GM21723 (cell line): ENCODE measurements around the gene BBX.

Experiments used
- ATAC-seq: cut with Tn5 transposase; IDR thresholded peaks from one replicate; pipeline ENCODE4 v1.9.1; 2021; ENCODE audit warnings: mild to moderate bottlenecking, moderate library complexity; ENCODE audit not compliant: unreplicated experiment

Gene BBX

GRCh38 chr3:107794664-107795443 lies 272.1 kb downstream of the BBX start:
- ATAC-seq = no peak

DNA sequence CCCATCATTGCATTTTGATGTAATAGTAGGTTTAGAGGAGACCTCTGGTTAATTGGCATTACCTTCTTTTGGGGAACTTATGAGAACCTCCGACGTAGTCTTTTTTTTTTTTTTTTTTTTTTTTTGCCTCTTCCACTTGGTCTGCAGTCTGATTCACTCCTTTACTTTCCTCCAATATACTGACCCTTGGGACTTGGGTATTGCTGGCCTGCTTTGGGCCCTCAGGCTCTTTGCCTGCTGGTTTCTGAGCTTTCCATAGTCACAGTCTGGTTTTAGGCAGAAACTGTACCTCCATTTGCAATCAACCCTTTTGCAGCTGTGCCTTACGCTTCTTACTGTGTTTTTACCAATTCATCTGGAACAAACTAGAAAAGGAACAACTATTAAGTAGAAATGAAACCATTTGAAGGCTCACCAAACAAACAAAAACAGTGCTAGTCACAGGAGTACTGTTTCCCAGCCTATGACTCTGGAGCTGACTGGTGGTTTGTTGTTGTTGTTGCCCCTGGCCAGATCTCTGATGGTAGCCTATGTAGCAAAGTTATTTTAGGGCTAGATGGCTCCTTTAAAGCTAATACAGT lies 272.8 kb downstream of the BBX start:
- no peak for ATAC-seq

DNA sequence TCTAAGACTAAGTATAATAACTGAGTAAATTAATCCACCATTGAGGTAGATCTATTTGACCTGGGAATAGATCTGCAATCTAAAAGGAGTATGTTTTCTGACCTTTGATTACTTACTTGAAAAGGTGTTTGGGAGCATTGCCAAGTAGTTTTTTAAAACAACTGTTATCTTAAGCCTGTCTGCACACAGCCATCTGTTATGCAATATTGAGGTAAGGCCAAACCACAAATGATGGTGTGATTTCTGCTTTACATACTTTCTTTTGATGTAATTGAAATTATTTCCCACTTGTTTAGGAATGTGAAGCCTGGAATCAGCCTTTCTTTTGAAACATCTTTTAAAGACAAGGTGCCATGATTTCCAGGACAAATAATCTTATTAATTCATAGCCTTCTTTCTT lies 274.0 kb downstream of the BBX start:
- ATAC-seq = no peak

- no peak for ATAC-seq
Observed at GRCh38 chr3:107797586-107797985, 274.8 kb downstream of the BBX start.

GRCh38 chr3:107798381-107798780 lies 275.6 kb downstream of the BBX start:
- ATAC-seq = no peak

GRCh38 chr3:107800710-107801109 lies 277.9 kb downstream of the BBX start:
- ATAC-seq = no peak

GRCh38 chr3:107803170-107803569 lies 280.4 kb downstream of the BBX start:
- ATAC-seq = no peak

DNA sequence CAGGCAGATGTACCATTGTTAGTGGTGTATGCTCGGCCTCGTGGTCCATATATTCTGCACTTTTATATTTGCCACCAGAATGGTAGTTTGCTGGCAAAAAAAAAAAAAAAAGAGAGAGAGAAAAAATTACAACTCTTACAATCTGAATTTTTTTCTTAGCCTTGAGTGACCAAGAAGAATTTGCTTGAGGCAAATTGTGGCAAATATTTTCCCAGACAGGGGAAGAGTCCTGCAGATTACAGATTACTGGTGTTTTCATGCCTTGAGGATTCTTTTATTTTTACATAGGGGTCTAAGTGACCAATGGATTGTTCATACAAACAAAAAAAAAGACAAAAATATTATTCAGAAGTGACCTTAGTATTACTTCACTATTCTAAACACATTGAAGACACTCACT lies 283.3 kb downstream of the BBX start:
- ATAC-seq = no peak

DNA sequence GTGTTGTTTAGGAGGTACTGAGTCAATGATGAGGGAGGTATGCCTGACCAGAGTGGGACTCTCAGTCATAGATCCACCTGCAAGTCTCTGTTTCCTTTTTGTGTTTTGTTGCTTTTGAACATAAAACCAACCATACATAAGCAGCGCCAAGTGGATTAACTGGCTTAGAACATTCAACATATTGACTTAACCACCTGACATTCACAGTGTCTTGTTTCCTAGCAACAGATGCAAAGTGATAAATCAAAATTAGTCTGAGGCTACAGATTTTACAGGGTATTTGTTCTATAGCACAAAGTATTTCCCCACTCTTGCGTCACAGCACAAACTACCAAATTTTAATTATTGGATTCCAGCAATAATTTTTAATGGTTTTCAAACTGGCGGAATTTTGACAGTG lies 283.8 kb downstream of the BBX start:
- ATAC-seq = no peak

DNA sequence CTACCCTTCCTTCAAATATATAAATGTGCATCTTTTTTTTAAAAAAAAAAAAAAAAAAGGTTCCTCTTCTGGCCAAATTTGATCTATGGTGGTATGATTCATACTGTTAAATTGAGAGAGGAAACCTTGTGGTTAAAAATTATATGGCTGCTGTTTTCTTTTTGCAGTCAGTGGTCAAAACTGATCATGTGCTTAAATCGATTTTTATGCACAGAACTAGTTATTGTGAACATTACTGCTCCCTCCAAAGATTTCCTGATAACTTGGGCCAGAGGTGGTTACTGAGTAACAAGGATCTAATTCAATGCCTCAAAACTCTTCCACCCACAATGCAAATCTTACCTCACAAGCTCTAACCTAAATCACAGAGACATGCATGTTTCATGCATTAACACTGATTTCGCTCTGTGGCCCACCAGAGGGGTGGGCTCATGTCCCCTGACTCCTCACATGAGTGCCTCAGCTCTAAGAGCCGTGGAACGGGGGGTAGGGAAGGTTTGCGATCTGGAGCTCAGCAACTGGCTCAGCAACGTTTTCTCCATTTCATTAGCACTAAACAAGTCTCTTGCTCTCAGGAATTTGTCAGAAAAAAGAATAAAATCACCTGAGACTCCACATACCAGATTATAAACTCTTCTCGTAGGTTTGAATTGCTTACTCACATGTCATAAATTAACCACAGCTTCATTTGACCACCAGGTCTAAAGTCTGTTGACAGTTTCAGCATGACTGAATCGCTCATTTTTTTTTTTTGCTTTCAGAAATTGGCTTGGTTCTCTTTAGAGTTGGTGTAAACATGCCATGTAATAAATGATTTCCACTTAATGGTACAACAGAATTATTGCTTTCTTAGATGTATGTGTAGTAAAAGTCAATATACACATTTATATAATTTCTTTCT lies 287.7 kb downstream of the BBX start:
- ATAC-seq = no peak

- no peak for ATAC-seq
Observed at GRCh38 chr3:107813026-107813425, 290.3 kb downstream of the BBX start.

- no peak for ATAC-seq
Observed at GRCh38 chr3:107816107-107816506, 293.3 kb downstream of the BBX start.

DNA sequence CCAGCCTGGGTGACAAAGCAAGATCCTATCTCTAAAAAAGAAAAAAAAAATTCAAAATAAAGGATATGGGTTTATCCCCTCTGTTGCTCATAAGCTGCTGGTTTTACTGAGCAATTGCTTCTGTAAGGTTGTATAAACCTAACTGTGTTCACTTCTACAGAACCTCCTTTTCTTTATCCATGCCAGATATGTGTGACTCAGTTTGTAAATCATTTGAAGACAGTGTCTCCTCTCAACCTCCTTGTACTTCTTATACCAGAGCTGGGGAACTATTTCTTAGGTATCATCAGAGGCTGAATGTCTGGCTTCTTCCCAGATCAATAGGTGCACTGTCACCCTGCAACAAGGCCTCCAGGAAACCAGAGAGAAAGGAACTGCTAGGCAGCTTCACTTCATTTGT lies 294.3 kb downstream of the BBX start:
- ATAC-seq = no peak

DNA sequence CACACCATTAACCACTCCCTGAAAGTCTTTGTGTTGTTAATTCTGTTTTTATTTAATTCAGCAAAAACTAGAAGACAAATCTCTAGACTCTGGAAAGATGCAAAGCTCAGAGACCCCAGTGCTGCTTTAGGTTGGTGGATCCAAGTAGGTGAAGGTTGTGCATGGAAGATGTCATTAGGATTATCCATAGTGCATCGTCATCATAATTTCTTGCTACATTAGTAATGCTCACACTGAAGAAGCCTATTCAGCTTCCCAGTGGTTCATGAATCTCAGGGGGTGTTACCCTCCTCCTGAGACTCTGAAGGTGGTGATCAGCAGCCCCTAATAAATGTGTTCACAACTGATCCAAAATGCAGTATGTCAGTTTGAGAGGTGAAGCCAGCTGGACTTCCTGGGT lies 295.3 kb downstream of the BBX start:
- no peak for ATAC-seq

DNA sequence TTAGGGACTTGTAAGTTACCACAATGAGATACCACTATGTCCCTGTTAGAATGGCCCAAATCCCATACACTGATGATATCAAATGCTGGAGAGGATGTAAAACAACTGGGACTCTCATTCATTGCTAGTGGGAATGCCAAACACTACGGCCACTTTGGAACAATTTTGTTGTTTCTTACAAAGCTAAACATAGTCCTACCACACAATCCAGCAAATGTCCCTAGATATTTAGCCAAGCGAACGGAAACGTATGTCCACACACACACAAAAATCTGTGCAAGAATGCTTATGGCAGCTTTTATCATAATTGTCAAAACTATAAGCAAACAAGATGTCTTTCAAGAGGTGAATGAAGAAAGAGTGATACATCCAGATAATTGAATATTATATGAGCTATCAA lies 296.9 kb downstream of the BBX start:
- ATAC-seq = no peak

DNA sequence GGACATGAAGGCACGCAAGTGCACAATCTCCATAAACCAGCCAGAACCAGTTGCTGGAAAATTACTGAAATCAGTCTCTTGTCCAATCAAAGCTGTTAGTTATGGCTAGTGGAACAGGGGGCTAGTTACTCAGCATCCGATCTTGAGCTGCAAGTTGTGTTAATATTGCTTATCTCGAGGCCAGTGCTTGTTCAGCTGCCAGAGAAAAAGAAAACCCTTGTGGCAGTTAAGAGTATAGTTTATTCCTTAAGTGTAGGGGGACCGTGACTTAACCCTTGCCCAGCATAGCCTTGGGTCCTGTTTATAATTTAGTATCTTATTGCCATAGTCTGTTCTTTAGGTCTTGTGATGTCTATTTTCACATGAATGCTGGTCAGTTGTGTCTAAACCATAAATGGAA lies 299.5 kb downstream of the BBX start:
- ATAC-seq = no peak

DNA sequence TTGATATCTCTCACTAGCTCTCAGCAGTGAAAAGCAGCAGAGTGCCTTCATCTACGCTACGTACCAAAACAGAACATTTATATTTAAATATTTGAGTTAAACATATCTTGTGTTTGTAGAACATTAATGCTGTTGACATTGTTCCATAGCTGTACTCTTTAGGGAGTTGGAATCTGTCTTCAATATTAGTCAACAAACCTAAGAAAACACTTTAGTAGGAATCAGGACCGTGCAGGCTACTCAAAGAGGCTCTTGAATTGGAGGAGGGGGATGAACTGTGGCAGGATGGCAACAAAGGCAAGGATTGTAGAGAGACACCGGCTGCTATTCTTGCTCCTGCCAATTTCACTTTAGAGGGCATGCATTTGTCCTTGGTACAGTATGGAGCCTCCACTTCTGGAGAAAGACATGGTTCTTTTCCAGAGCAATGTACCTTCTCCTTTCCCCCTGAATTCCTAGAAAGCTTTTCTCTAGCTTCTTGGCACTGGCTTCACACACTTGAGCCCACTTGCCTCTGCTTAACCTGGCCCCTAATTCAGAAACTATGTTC lies 302.1 kb downstream of the BBX start:
- no peak for ATAC-seq

DNA sequence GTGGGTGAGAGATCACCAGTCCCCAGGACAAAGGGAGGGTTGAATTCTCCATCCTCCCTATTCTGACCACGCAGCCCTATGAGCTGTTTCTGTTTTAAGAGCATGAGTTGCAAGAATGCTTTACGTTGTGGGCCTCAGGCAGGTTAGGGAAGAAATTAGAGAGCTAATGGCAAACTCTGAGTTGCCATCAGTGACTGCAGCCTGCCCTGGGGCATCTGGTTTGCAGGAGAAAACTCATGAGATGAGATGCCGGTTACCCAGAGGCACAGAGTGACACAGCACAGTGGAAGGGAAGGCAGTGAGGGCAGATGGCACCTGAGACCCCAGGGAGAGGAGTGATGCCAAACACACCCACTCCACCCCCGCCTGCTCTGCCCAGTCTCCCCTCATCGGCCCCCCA lies 302.8 kb downstream of the BBX start:
- ATAC-seq = no peak

DNA sequence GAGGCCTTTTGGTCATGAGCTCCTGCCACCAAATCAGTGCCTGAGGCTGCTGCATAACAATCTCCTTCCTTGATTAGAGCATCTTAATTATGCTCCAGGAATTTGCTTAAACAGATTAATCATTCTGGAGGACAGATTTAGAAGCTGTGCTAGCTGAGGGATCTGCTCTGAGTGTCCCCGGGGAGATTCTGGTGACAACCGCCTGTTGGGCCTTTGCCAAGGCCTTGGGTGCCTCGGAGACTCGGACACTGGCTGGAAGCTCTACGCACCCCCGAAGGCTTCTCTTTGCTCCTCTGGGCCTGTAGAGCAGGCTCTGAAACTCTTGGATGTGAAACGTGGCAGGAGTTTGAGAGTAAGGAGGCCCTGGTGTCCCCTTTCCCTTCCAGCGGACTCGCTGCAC lies 304.0 kb downstream of the BBX start:
- ATAC-seq = no peak

GRCh38 chr3:107829185-107829584 lies 306.4 kb downstream of the BBX start:
- no peak for ATAC-seq

DNA sequence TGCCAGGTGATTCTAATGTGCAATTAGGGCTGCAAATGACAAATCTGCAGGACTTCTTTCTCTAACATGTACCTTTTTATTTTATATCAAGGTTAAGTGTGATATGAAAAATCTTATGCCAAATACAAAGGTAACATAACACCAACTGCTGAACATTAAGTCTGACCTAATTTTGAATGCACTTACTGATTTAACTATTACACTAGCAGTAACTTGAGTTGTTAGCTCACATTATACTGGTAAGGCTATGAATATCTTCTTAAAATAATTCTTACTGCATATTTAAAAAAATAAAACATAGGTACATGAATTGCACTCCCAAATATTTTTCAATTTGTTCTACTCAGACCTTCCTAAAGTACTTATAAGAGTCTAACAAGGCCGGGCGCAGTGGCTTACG lies 308.8 kb downstream of the BBX start:
- no peak for ATAC-seq

GRCh38 chr3:107833043-107833442 lies 310.3 kb downstream of the BBX start:
- no peak for ATAC-seq
